Activated CD8-positive, alpha-beta memory T cell treated with anti-CD3 and anti-CD28 coated beads, Interleukin-2, amount 50 U/mL, for 4 hours (primary cell): ENCODE measurements around the gene RASSF6.
"Not testable (repeated sequence)": the region's sequence is repeated elsewhere in the genome, so short reads cannot be mapped to it uniquely, and the experiment has no call there.

Experiments used
- DNase-seq: peaks from one replicate; pipeline ENCODE4 v3.0.0-alpha.2; 2020

Gene RASSF6

GRCh38 chr4:73609706-73610105 is 10.5 kb downstream of the RASSF6 start:
- DNase-seq = no peak

- no peak for DNase-seq
These were observed 11.3 kb downstream of the RASSF6 start for GRCh38 chr4:73608689-73609594.

GRCh38 chr4:73607375-73608033 is 12.7 kb downstream of the RASSF6 start:
- no peak for DNase-seq

GRCh38 chr4:73606465-73606974 is 13.7 kb downstream of the RASSF6 start:
- DNase-seq = no peak

- DNase-seq = no peak
These were observed 16.2 kb downstream of the RASSF6 start for GRCh38 chr4:73603854-73604584.

- DNase-seq = no peak
These were observed 16.9 kb downstream of the RASSF6 start for GRCh38 chr4:73603271-73603710.

GRCh38 chr4:73600954-73601353 is 19.3 kb downstream of the RASSF6 start:
- no peak for DNase-seq

GRCh38 chr4:73599182-73599581 is 21.1 kb downstream of the RASSF6 start:
- DNase-seq = no peak

GRCh38 chr4:73597594-73597993 is 22.6 kb downstream of the RASSF6 start:
- no peak for DNase-seq

- DNase-seq = not testable (repeated sequence)
These were observed 23.1 kb downstream of the RASSF6 start for GRCh38 chr4:73597183-73597582.

GRCh38 chr4:73596001-73596400 is 24.2 kb downstream of the RASSF6 start:
- DNase-seq = no peak

- DNase-seq = no peak
These were observed 26.5 kb downstream of the RASSF6 start for GRCh38 chr4:73593631-73594241.

GRCh38 chr4:73589887-73590801 is 30.1 kb downstream of the RASSF6 start:
- no peak for DNase-seq

GRCh38 chr4:73589261-73589847 is 30.9 kb downstream of the RASSF6 start:
- no peak for DNase-seq

GRCh38 chr4:73588613-73589012 is 31.6 kb downstream of the RASSF6 start:
- DNase-seq = no peak

- DNase-seq = no peak
These were observed 33.6 kb downstream of the RASSF6 start for GRCh38 chr4:73586666-73587065.

- no peak for DNase-seq
These were observed 34.2 kb downstream of the RASSF6 start for GRCh38 chr4:73586040-73586439.

GRCh38 chr4:73585345-73585744 is 34.9 kb downstream of the RASSF6 start:
- DNase-seq = no peak

- no peak for DNase-seq
These were observed 36.6 kb downstream of the RASSF6 start for GRCh38 chr4:73583666-73584065.

GRCh38 chr4:73577371-73577770 is 42.9 kb downstream of the RASSF6 start:
- DNase-seq = no peak

- DNase-seq = no peak
These were observed 43.9 kb downstream of the RASSF6 start for GRCh38 chr4:73576381-73576780.
